DND-41 (cell line): Measurements from ENCODE around the gene ADK.

Experiments
- ATAC-seq: fragments of 200-7000 bp; cut with Tn5 transposase; 3 replicates; pipeline ENCODE4 v1.9.1; 2021; ENCODE audit warnings: low read depth; ENCODE audit not compliant: insufficient read depth
- DNase-seq: peaks from one replicate; pipeline ENCODE4 v3.0.0-alpha.2; 2020
- H2AFZ ChIP-seq: 2 replicates; pipeline ENCODE4 v1.6.0; 2012; ENCODE audit warnings: low read depth, low read length
- H3K27ac ChIP-seq: 2 replicates; pipeline ENCODE4 v1.5.1; 2012; ENCODE audit warnings: low read length, inconsistent platforms
- H3K27me3 ChIP-seq: fragments of 200-600 bp; sonication (generic); 2 replicates; pipeline ENCODE4 v1.6.0; 2012; ENCODE audit warnings: low read length, mild to moderate bottlenecking, inconsistent platforms; ENCODE audit not compliant: insufficient read depth, poor library complexity
- H3K36me3 ChIP-seq: 2 replicates; pipeline ENCODE4 v1.5.1; 2012; ENCODE audit warnings: low read length, inconsistent platforms; ENCODE audit not compliant: insufficient read depth
- H3K4me1 ChIP-seq: 2 replicates; pipeline ENCODE4 v1.5.1; 2012; ENCODE audit warnings: mild to moderate bottlenecking, low read length; ENCODE audit not compliant: insufficient read depth
- H3K4me2 ChIP-seq: 2 replicates; pipeline ENCODE4 v1.6.0; 2012; ENCODE audit warnings: mild to moderate bottlenecking, moderate library complexity, low read length, inconsistent platforms; ENCODE audit not compliant: insufficient read depth
- H3K4me3 ChIP-seq, 2 experiments: fragments of 200-600 bp in 1 of 2; shearing (Covaris generic) in 1 of 2; 2 replicates each; pipeline ENCODE4 v1.5.1; 2012 to 2016; ENCODE audit warnings: inconsistent platforms in 2 of 2, low read length in 2 of 2, mild to moderate bottlenecking in 2 of 2, low read depth in 1 of 2, moderate library complexity in 1 of 2
- H3K79me2 ChIP-seq: 2 replicates; pipeline ENCODE4 v1.6.0; 2012; ENCODE audit warnings: low read length, inconsistent platforms; ENCODE audit not compliant: insufficient read depth
- H3K9ac ChIP-seq: 2 replicates; pipeline ENCODE4 v1.6.0; 2012; ENCODE audit warnings: low read depth, mild to moderate bottlenecking, inconsistent platforms, low read length, moderate library complexity
- H3K9me3 ChIP-seq: 2 replicates; pipeline ENCODE4 v1.5.1; 2012; ENCODE audit warnings: low read length, moderate library complexity, mild to moderate bottlenecking, inconsistent platforms; ENCODE audit not compliant: insufficient read depth, severe bottlenecking
- H4K20me1 ChIP-seq: 2 replicates; pipeline ENCODE4 v1.6.0; 2012; ENCODE audit warnings: low read length; ENCODE audit not compliant: insufficient read depth
- EZH2 ChIP-seq: IDR thresholded peaks from 3 replicates; pipeline ENCODE4 v1.6.1; 2012; ENCODE audit warnings: borderline replicate concordance, low read depth, mild to moderate bottlenecking, moderate library complexity, low read length, inconsistent platforms; ENCODE audit not compliant: severe bottlenecking
- TF ChIP-seq, protein P1 (sequence below): IDR thresholded peaks from 2 replicates; pipeline ENCODE4 v1.5.1; 2012; ENCODE audit warnings: borderline replicate concordance, low read length, moderate library complexity, mild to moderate bottlenecking; ENCODE audit not compliant: poor library complexity, severe bottlenecking; ENCODE audit errors: extremely low read depth

The ADK gene

DNA sequence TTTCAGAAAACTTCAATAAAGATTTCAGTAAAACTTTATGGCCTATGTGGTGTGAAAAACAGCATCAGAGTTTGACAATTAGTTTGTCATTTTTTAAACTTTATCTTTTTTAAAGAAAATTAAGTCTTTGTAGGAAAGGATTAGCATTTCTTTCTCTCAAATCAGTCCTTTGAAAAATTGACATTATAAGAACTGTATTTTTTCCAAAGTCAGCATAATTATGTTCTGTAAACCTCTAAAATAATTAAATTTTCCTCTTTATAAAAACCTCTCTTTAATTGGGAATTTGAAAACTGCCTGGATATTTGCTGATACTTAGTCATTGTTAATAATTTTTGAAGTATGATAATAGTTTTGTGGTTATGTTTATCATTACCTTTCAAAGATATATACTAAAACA lies 448.7 kb downstream of the ADK start:
- Histone ChIP-seq H3K36me3 (peaks cover 4% of the 10 kb centered on the region; the same call in 1 of the 2 replicates), H3K4me3 (no peak overlapping the region), H4K20me1 (no peaks in the 10 kb centered on the region), H3K79me2 (no peaks in the 10 kb centered on the region), H3K9me3 (no peaks in the 10 kb centered on the region), H2AFZ (no peak overlapping the region), H3K4me2 (no peak overlapping the region), H3K9ac (no peak overlapping the region), H3K27me3 (no peaks in the 10 kb centered on the region), H3K4me1 (no peaks in the 10 kb centered on the region), H3K27ac (no peak overlapping the region)
- DNase-seq (no peak), ATAC-seq (no peak)
- no peak for TF ChIP-seq EZH2

DNA sequence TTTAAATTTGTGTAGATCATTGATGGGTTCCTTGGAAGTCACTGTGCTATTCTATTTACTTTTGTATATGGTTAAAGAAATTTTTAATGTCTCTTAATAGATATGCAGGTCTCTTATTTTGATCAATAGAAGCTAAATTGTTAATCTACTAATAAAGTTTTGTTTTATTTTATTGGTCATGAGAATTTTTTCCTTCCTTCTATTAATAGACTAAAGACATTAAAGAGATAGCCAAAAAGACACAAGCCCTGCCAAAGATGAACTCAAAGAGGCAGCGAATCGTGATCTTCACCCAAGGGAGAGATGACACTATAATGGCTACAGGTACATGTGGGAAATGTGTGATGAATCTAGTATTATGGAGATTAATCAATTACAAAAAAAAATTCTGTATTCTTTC lies 449.1 kb downstream of the ADK start:
- no peaks in the 10 kb centered on the region for H3K4me1 ChIP-seq
- ATAC-seq = no peak
- H4K20me1 ChIP-seq = no peaks in the 10 kb centered on the region
- no peaks in the 10 kb centered on the region for H3K79me2 ChIP-seq
- H3K4me3 ChIP-seq = no peak overlapping the region
- no peak overlapping the region for H2AFZ ChIP-seq
- H3K9ac ChIP-seq = no peak overlapping the region
- no peak for DNase-seq
- TF ChIP-seq EZH2 = no peak
- TF ChIP-seq, protein P1, sequence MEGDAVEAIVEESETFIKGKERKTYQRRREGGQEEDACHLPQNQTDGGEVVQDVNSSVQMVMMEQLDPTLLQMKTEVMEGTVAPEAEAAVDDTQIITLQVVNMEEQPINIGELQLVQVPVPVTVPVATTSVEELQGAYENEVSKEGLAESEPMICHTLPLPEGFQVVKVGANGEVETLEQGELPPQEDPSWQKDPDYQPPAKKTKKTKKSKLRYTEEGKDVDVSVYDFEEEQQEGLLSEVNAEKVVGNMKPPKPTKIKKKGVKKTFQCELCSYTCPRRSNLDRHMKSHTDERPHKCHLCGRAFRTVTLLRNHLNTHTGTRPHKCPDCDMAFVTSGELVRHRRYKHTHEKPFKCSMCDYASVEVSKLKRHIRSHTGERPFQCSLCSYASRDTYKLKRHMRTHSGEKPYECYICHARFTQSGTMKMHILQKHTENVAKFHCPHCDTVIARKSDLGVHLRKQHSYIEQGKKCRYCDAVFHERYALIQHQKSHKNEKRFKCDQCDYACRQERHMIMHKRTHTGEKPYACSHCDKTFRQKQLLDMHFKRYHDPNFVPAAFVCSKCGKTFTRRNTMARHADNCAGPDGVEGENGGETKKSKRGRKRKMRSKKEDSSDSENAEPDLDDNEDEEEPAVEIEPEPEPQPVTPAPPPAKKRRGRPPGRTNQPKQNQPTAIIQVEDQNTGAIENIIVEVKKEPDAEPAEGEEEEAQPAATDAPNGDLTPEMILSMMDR = no peak
- no peaks in the 10 kb centered on the region for H3K9me3 ChIP-seq
- no peak overlapping the region for H3K27ac ChIP-seq
- H3K27me3 ChIP-seq = no peaks in the 10 kb centered on the region
- H3K4me2 ChIP-seq = no peak overlapping the region
- peaks cover 4% of the 10 kb centered on the region; the same call in 1 of the 2 replicates for H3K36me3 ChIP-seq

DNA sequence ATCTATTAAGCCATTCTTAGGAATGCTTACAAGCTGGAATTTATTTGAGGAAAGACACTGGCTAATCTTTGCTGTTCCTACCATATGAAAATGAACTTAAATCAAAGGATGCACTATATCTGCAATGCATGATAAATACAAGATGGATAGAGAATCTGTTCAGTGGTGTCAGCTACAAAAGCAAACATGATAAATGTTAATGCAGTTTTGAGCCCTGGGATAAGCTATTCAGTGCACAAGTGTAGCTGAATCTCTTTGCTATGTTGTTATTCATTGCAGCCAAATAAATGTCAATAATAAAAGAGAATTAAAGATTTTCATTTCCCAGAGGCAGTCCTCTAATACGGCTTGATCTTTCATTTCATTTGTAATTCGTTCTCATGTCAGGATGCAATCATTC lies 451.6 kb downstream of the ADK start:
- no peaks in the 10 kb centered on the region for H3K4me1 ChIP-seq
- H4K20me1 ChIP-seq = no peaks in the 10 kb centered on the region
- no peaks in the 10 kb centered on the region for H3K9me3 ChIP-seq
- H2AFZ ChIP-seq = no peak overlapping the region
- H3K79me2 ChIP-seq = no peaks in the 10 kb centered on the region
- no peak overlapping the region for H3K4me2 ChIP-seq
- no peak overlapping the region for H3K4me3 ChIP-seq
- H3K27ac ChIP-seq = no peak overlapping the region
- DNase-seq (no peak), ATAC-seq (no peak)
- no peak overlapping the region for H3K9ac ChIP-seq
- peaks cover 4% of the 10 kb centered on the region; the same call in 1 of the 2 replicates for H3K36me3 ChIP-seq
- H3K27me3 ChIP-seq = no peaks in the 10 kb centered on the region
- TF ChIP-seq, protein P1 = no peak
- no peak for TF ChIP-seq EZH2

DNA sequence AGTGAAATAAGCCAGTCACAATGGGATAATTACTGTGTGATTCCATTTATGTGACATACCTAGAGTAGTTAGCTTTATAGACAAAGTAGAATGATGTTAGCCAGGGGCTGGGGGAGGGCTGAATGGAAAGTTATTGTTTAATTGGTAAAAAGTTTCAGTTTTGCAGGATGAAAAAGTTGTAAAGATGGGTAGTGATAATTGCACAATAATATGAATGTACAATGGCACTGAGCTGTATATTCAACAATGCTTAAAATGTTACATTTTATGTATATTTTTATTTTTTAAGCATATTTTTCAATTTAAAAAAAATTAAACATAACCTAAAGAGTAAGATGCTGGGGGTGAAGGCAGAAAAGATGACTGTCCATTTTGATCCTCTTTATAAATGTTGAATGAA lies 459.3 kb downstream of the ADK start:
- H4K20me1 ChIP-seq = no peaks in the 10 kb centered on the region
- no peaks in the 10 kb centered on the region for H3K36me3 ChIP-seq
- no peak overlapping the region for H3K9ac ChIP-seq
- no peaks in the 10 kb centered on the region for H3K9me3 ChIP-seq
- no peaks in the 10 kb centered on the region for H3K4me1 ChIP-seq
- no peaks in the 10 kb centered on the region for H3K27me3 ChIP-seq
- TF ChIP-seq, protein P1 = no peak
- TF ChIP-seq EZH2 = no peak
- no peak overlapping the region for H3K4me2 ChIP-seq
- H3K4me3 ChIP-seq = no peak overlapping the region
- H3K79me2 ChIP-seq = no peaks in the 10 kb centered on the region
- no peak overlapping the region for H3K27ac ChIP-seq
- H2AFZ ChIP-seq = no peak overlapping the region
- no peak for DNase-seq
- ATAC-seq = no peak
